ENCODE measurements around the gene CAPZB.

The CAPZB gene

GRCh38 chr1:19507516-19507915 lies 22.2 kb upstream of the CAPZB start:
- TF ChIP-seq ESRRG (CRISPR knock-in tag; IDR thresholded peaks at IDR 0.05) (no peak), ZNF8 (CRISPR knock-in tag; IDR thresholded peaks at IDR 0.05) (no peak), RARB (CRISPR knock-in tag; IDR thresholded peaks at IDR 0.05) (no peak), PPARA (CRISPR knock-in tag; IDR thresholded peaks at IDR 0.05; ENCODE audit: borderline replicate concordance) (no peak), CSDC2 (CRISPR knock-in tag; IDR thresholded peaks at IDR 0.05) (no peak), ARNTL (CRISPR knock-in tag; IDR thresholded peaks at IDR 0.05; ENCODE audit: borderline replicate concordance, low read depth) (no peak), ZFP30 (CRISPR knock-in tag; IDR thresholded peaks at IDR 0.05) (no peak), ZC3H10 (CRISPR knock-in tag; IDR thresholded peaks at IDR 0.05) (no peak), ZNF70 (CRISPR knock-in tag; IDR thresholded peaks at IDR 0.05) (no peak), GLIS3 (CRISPR knock-in tag; IDR thresholded peaks at IDR 0.05) (no peak), ZFP3 (CRISPR knock-in tag; IDR thresholded peaks at IDR 0.05) (no peak), PATZ1 (CRISPR knock-in tag; IDR thresholded peaks at IDR 0.05; ENCODE audit: borderline replicate concordance) (no peak), TOX (CRISPR knock-in tag; IDR thresholded peaks at IDR 0.05; ENCODE audit: borderline replicate concordance) (no peak)
- TF ChIP-seq, protein P1, sequence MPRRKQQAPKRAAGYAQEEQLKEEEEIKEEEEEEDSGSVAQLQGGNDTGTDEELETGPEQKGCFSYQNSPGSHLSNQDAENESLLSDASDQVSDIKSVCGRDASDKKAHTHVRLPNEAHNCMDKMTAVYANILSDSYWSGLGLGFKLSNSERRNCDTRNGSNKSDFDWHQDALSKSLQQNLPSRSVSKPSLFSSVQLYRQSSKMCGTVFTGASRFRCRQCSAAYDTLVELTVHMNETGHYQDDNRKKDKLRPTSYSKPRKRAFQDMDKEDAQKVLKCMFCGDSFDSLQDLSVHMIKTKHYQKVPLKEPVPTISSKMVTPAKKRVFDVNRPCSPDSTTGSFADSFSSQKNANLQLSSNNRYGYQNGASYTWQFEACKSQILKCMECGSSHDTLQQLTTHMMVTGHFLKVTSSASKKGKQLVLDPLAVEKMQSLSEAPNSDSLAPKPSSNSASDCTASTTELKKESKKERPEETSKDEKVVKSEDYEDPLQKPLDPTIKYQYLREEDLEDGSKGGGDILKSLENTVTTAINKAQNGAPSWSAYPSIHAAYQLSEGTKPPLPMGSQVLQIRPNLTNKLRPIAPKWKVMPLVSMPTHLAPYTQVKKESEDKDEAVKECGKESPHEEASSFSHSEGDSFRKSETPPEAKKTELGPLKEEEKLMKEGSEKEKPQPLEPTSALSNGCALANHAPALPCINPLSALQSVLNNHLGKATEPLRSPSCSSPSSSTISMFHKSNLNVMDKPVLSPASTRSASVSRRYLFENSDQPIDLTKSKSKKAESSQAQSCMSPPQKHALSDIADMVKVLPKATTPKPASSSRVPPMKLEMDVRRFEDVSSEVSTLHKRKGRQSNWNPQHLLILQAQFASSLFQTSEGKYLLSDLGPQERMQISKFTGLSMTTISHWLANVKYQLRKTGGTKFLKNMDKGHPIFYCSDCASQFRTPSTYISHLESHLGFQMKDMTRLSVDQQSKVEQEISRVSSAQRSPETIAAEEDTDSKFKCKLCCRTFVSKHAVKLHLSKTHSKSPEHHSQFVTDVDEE (CRISPR knock-in tag; IDR thresholded peaks at IDR 0.05), result no peak
- TF ChIP-seq, protein P2, sequence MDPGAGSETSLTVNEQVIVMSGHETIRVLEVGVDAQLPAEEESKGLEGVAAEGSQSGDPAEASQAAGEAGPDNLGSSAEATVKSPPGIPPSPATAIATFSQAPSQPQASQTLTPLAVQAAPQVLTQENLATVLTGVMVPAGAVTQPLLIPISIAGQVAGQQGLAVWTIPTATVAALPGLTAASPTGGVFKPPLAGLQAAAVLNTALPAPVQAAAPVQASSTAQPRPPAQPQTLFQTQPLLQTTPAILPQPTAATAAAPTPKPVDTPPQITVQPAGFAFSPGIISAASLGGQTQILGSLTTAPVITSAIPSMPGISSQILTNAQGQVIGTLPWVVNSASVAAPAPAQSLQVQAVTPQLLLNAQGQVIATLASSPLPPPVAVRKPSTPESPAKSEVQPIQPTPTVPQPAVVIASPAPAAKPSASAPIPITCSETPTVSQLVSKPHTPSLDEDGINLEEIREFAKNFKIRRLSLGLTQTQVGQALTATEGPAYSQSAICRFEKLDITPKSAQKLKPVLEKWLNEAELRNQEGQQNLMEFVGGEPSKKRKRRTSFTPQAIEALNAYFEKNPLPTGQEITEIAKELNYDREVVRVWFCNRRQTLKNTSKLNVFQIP (CRISPR knock-in tag; IDR thresholded peaks at IDR 0.05; ENCODE audit: borderline replicate concordance, low read depth), result no peak
- TF ChIP-seq, protein P3, sequence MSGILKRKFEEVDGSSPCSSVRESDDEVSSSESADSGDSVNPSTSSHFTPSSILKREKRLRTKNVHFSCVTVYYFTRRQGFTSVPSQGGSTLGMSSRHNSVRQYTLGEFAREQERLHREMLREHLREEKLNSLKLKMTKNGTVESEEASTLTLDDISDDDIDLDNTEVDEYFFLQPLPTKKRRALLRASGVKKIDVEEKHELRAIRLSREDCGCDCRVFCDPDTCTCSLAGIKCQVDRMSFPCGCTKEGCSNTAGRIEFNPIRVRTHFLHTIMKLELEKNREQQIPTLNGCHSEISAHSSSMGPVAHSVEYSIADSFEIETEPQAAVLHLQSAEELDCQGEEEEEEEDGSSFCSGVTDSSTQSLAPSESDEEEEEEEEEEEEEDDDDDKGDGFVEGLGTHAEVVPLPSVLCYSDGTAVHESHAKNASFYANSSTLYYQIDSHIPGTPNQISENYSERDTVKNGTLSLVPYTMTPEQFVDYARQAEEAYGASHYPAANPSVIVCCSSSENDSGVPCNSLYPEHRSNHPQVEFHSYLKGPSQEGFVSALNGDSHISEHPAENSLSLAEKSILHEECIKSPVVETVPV (CRISPR knock-in tag; IDR thresholded peaks at IDR 0.05), result no peak
- no peak for ATAC-seq

GRCh38 chr1:19505693-19506457 lies 20.5 kb upstream of the CAPZB start:
- no peak for ATAC-seq
- TF ChIP-seq RARB (CRISPR knock-in tag; IDR thresholded peaks at IDR 0.05) (no peak), ZNF70 (CRISPR knock-in tag; IDR thresholded peaks at IDR 0.05) (no peak), PATZ1 (CRISPR knock-in tag; IDR thresholded peaks at IDR 0.05; ENCODE audit: borderline replicate concordance) (no peak), PPARA (CRISPR knock-in tag; IDR thresholded peaks at IDR 0.05; ENCODE audit: borderline replicate concordance) (no peak), ZNF8 (CRISPR knock-in tag; IDR thresholded peaks at IDR 0.05) (no peak), BACH2 (CRISPR knock-in tag; IDR thresholded peaks at IDR 0.05; ENCODE audit: borderline replicate concordance) (no peak), TOX (CRISPR knock-in tag; IDR thresholded peaks at IDR 0.05; ENCODE audit: borderline replicate concordance) (no peak), TCF4 (CRISPR knock-in tag; IDR thresholded peaks at IDR 0.05; ENCODE audit: borderline replicate concordance) (no peak), OSR1 (CRISPR knock-in tag; IDR thresholded peaks at IDR 0.05) (no peak), ZFP30 (CRISPR knock-in tag; IDR thresholded peaks at IDR 0.05) (no peak), ESRRG (CRISPR knock-in tag; IDR thresholded peaks at IDR 0.05) (no peak), ZFP3 (CRISPR knock-in tag; IDR thresholded peaks at IDR 0.05) (no peak)
- TF ChIP-seq, protein P1 (CRISPR knock-in tag; IDR thresholded peaks at IDR 0.05), result no peak
- TF ChIP-seq, protein P3 (CRISPR knock-in tag; IDR thresholded peaks at IDR 0.05), result no peak

Data from SK-N-SH treated with all-trans-retinoic acid at 6 μM for 48 hours (cell line).